Tibial nerve (tissue), 4 donors: Measurements from ENCODE around the gene PTPRB.

Experiments used
- CTCF ChIP-seq, 5 experiments: fragments of 200-600 bp in 3 of 5; fragments of 450-650 bp in 2 of 5; sonication (generic) in 3 of 5; IDR thresholded peaks; one replicate each; pipeline ENCODE4 v1.5.1; 2016 to 2019; ENCODE audit warnings: antibody characterized with exemption in 5 of 5, mild to moderate bottlenecking in 3 of 5, moderate library complexity in 2 of 5
- EP300 ChIP-seq, 2 donors: sonication (generic); formaldehyde crosslinking; IDR thresholded peaks; one replicate each; pipeline ENCODE4 v1.6.1; 2017; ENCODE audit warnings: antibody characterized with exemption in 2 of 2, mild to moderate bottlenecking in 1 of 2
- POLR2A ChIP-seq, 2 donors: fragments of 450-650 bp; IDR thresholded peaks; one replicate each; pipeline ENCODE4 v1.6.1; 2017; ENCODE audit warnings: antibody characterized with exemption in 2 of 2, mild to moderate bottlenecking in 2 of 2, moderate library complexity in 2 of 2

DNA sequence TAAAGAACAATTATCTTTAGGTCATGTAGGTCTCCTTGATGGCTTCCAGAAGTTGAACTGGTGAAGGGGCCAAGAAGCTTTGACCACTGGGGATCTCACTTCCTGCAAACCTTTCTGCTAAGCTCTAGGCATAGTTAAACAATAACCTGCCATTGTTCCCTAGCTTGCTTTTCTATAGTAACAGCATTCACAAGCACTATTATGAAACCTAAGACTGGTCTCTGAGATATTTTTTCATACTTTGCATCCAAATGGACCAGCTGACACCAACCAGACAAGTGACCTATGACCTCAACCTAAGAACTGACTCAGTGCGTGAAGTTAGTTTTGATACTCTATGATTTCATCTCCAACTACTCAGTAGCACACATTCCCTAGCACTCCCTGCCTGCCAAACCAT is 129.1 kb downstream of the PTPRB start:
- no peak for TF ChIP-seq CTCF (IDR thresholded peaks at IDR 0.05)
- TF ChIP-seq POLR2A (IDR thresholded peaks at IDR 0.05): no peak
- TF ChIP-seq EP300 (IDR thresholded peaks at IDR 0.05): no peak
